Activated CD4-positive, alpha-beta T cell treated with anti-CD3 and anti-CD28 coated beads, Interleukin-2, amount 50 U/mL, for 4 hours (primary cell): ENCODE measurements around the gene KRTAP1-5.
"Not testable (repeated sequence)": the region's sequence is repeated elsewhere in the genome, so short reads cannot be mapped to it uniquely, and the experiment has no call there.

Experiments
- DNase-seq, 2 experiments: peaks; one replicate each; pipeline ENCODE4 v3.0.0-alpha.2; 2020

Gene KRTAP1-5

DNA sequence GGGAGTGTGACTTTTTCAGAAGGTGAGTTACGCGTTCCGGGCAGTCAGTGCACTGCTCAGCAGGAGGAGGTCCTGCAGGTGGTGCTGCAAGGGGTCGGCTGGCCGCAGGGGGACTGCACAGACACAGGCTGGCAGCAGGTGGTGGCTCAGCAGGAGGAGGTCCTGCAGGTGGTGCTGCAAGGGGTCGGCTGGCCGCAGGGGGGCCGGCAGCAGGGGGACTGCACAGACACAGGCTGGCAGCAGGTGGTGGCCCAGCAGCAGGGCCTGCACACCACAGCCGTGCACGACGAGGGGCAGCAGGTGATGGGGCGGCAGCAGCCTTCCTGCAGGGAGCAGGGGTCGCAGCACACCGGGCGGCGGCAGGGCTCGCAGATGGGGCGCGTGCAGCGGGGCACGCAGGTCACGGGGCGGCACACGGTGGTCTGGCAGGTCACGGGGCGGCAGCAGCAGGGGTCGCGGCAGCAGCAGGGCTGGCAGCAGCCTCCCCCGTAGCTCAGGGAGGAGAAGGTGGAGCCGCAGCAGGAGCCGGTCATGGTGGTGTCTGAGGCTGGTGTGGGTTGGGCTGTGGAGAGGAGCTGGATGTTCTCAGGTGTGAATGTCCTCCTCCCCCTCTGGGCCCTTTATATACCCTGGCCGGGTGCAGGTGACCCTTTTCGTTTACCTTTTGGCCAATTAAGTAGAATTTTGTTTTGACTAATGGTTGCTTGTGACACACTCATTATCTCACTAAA, 19.9 kb upstream of the KRTAP1-5 start, which contains the start of gene KRTAP2-1:
TSS of gene KRTAP2-1 (minus strand) at position 582 of the 731 bp plus-strand sequence. CDS start at position 533, 49 bp downstream.
- DNase-seq, result not testable (repeated sequence)

DNA sequence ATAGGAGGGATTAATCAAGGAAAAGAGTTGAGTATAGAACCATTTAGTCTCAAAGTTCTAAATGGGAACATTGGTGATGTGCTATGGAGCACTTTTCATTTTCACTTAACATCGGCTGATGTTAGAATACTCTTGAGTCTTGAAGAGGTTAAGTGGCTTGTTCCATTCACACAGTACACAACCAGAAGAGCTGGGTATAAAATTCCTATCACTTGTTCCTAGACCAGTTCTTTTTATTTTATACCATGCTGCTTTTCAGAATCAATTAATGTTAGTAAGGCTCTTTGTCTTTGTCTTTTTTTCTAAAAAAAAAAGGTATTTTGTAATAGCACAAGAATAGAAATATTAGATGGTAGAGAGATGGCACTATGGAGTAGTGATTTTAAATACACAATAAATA, 15.9 kb upstream of the KRTAP1-5 start:
- no peak for DNase-seq

DNA sequence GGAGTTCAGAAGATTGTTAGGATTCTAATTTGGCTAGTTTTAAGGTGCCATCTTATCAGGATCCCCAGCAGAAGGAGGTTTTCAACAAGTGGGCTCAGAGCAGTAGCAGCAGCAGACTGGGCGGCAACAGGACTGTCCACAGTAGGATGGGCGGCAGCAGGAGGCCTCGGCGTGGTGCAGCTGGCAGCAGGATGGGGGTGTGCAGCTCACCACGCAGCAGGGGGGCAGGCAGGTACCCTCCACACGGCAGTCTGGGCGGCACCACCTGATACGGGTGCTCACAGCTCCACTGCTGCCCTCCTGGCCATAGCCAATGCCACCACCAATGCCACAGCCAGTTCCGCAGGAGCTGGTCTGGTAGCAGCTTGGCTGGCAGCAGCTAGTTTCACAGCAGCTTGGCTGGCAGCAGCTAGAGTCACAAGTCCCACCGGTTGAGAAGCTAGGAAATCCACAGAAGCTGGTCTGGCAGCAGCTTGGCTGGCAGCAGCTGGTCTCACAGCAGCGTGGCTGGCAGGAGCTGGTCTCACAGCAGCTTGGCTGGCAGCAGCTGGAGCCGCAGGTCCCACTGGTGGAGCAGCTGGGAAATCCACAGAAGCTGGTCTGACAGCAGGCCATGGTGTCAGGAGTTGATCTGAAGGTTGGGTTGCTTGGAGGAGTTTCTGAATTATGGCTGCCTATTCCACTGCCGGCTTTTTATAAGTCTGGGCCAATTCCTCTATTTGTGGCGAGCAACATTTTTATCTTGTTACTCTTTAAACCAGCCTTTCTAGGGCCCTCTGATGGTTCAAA, 14.0 kb upstream of the KRTAP1-5 start, which contains the start of gene KRTAP1-1:
TSS of gene KRTAP1-1 (minus strand) at position 668 of the 789 bp plus-strand sequence. CDS start at position 615, 53 bp downstream.
- DNase-seq, result not testable (repeated sequence)

DNA sequence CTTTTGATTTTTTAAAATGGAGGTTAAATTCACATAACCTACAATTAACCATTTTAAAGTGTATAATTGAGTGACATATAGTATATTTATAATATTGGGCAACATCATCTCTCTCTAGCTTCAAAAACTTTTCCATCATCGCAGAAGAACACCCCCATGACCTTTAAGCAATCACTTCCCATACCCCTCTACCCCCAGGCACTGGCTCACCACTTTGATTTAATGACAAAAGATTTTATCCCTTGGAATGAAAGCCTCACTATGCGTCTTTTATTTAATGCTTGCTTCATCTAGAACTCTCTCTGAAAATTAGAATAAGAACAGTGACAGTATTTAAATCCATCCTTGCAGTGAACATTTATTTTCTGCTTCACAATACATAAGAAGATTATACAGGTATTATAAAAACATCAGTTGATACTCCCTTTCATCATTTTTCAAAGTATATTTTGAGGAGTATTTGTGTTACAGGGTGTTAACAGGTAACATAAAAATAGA, 10.9 kb upstream of the KRTAP1-5 start:
- DNase-seq, result no peak

DNA sequence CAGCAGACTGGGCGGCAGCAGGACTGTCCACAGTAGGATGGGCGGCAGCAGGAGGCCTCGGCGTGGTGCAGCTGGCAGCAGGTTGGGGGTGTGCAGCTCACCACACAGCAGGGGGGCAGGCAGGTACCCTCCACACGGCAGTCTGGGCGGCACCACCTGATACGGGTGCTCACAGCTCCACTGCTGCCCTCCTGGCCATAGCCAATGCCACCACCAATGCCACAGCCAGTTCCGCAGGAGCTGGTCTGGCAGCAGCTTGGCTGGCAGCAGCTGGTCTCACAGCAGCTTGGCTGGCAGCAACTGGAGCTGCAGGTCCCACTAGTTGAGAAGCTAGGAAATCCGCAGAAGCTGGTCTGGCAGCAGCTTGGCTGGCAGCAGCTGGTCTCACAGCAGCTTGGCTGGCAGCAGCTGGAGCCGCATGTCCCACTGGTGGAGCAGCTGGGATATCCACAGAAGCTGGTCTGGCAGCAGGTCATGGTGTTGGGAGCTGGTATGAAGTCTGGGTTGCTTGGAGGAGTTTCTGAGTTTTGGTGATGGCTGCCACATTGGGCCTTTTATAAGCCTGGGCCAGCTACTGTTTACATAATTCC, 7.4 kb upstream of the KRTAP1-5 start, which contains the start of gene KRTAP1-3:
TSS of gene KRTAP1-3 (minus strand) at position 529 of the 590 bp plus-strand sequence. CDS start at position 476, 53 bp downstream.
- DNase-seq, result not testable (repeated sequence)

DNA sequence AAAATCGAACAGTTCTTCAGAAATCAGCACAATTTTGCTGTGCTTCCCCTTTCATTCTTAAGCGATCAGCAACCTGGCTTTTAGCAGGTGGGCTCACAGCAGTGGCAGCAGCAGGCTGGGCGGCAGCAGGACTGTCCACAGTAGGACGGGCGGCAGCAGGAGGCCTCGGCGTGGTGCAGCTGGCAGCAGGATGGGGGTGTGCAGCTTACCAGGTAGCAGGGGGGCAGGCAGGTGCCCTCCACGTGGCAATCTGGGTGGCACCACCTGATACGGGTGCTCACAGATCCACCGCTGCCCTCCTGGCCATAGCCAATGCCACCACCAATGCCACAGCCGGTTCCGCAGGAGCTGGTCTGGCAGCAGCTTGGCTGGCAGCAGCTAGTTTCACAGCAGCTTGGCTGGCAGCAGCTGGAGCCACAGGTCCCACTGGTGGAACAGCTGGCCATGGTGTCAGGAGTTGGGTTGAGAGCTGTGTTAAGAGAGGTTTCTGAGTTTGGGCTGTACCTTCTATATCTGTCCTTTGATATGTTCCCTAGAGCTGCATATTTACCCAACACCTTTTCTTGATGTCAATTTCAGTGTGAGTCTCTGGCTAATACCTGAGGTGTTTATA, 2.7 kb upstream of the KRTAP1-5 start, which contains the start of gene KRTAP1-4:
TSS of gene KRTAP1-4 (minus strand) at position 563 of the 613 bp plus-strand sequence. CDS start at position 446, 117 bp downstream.
- DNase-seq, result no peak

DNA sequence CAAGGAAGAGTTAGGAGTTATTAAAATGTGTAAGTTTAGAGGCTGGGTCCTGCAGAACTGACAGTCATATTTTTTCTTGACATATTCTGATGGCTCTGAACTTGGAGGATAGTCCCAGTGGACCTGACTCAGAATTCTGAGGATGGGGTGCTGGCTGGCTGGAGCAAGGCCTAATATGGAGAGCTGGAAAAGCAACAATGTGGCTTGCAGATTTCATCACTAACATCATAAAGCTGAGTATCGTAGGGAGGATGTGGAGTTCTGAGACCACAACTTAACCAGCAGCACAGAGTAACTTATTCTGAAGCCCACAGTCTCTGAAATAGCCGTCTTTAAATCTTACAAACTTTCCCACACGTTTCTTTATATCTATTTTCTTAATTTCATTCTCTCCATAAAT, 2.3 kb downstream of the KRTAP1-5 start:
- DNase-seq, result no peak

DNA sequence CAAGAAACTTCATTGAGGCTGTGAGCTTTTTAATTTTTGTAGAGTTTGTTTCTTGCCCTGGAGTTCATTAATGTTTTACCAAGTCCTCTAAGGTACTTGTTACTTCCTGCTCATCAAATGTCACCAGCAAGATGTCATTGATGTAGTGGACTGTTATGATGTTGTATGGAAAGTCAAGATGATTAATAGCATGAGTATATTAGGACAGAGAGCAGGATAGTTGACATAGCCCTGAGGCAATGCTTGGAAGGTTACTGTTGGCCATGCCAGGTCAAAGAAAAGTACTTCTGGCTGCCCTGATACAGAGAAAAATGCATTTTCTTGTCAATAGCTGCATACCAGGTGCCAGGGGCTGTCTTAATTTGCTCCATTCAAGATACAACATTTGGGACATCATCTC, 6.7 kb downstream of the KRTAP1-5 start:
- DNase-seq, result no peak

DNA sequence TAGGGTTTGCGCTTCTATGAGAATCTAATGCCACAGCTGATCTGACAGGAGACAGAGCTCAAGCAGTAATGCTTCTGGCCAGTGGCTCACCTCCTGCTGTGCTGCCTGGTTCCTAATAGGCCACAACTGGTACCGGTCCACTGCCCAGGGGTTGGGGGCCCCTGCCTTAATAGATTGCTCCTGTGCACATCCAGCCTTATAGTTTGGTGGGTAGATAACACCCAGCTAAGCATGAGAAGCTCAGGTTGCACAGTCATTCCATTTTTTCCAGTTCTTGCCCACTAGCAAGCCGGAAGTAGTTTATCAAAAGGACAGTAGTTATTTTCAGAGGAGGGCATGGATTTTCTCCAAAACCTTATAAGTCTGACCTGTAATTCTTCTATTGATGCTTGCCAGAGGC, 7.6 kb downstream of the KRTAP1-5 start:
- no peak for DNase-seq

DNA sequence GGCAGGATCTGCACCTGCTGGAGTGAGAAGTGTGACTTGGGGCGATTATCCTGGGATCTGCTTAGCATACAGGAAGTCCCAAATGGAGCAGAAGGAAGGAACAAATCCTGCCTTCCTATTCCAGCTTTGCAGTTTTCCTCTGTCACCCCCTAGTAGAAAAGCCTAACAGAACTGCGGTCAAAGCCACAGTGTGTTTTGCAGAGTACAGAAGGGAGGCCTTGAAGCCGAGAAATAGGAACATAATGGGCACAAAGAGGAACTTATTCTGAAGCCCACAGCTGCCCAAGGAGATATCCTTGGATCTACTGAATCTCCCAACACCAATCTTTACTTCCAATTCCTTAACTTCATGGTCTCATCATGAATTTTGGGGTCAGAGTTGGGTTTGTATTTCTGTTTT, 8.5 kb downstream of the KRTAP1-5 start:
- no peak for DNase-seq

DNA sequence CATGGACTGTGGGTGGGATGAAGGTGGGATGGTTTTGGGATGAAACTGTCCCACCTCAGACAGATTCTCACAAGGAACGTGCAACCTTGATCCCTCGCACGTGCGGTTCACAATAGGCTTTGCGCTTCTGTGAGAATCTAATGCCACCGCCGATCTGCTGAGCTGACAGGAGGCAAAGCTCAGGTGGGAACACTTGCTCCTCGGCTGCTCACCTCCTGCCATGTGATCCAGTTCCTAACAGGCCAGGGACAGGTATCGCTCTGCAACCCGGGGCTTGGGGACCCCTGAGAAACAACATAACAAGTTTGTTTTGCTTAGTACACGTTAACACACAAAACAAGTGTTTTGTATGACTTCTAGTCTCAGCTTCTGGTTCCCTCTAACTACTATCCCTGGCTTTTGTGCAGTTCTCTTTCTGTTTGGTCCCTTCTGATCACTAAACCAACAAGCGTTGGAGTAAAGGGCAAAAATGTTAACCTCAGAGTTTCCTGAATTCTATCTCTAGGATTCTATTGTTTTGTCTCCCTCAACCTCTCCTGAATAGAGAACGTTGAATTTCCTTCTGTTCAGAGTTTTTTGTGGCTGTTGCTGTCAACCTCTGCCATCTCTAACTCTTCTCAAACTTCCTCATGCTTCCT, 10.3 kb downstream of the KRTAP1-5 start:
- no peak for DNase-seq

DNA sequence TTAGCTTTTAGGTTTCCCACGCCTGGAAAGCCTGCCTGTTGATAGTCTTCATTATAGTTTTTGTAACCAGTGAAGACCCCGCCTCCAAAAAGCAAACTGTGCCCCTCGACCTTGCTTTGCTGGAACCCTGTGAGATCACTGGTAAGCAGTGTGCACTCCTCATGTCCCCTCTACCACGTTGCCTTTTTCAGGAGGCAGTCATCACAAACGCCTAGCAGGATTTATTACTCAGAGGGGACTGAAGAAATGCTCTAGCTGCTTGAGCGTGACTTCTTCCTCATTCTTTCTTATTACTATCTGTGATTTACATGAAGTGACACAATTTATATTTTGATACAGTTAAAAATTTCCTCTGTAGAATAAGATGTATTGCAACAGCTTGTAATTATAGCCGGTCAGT, 11.6 kb downstream of the KRTAP1-5 start:
- DNase-seq, result no peak

DNA sequence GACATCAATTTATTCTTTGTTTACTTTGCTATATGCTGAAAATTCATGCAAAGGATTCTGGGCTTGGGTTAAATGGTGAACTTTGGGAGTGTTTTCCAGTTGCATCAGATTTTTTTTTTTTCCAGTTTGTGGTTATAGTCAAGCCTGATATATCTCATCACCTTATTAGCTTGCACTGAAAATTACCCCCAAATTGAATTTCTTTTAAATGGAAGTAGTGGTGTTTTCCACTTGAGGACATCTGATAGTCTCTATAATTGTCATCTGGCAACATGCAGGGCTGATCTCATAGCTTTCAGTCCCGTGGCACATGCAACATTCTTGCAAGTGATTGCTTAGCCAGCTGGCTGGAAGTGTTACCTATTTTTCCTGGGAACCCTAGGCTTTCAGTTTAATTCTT, 13.4 kb downstream of the KRTAP1-5 start:
- DNase-seq, result no peak

DNA sequence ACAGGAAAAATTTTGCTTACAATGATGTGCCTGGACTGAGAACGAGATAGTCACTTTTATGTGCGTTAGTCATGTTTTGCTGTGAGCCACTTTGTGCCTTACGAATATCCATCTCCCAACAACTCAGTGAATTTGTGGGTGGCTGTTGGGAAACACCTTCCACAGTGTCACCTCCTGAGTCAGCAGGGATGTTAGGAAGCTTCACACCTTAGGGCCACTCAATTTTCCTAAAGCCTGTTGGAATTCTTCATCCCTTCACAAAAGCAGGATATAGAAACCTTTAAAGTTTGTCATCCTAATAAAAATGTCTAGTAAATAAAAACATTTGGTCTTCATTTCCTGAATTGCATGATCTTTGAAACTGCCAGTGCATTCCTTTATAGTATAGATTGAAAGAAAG, 13.8 kb downstream of the KRTAP1-5 start:
- no peak for DNase-seq

DNA sequence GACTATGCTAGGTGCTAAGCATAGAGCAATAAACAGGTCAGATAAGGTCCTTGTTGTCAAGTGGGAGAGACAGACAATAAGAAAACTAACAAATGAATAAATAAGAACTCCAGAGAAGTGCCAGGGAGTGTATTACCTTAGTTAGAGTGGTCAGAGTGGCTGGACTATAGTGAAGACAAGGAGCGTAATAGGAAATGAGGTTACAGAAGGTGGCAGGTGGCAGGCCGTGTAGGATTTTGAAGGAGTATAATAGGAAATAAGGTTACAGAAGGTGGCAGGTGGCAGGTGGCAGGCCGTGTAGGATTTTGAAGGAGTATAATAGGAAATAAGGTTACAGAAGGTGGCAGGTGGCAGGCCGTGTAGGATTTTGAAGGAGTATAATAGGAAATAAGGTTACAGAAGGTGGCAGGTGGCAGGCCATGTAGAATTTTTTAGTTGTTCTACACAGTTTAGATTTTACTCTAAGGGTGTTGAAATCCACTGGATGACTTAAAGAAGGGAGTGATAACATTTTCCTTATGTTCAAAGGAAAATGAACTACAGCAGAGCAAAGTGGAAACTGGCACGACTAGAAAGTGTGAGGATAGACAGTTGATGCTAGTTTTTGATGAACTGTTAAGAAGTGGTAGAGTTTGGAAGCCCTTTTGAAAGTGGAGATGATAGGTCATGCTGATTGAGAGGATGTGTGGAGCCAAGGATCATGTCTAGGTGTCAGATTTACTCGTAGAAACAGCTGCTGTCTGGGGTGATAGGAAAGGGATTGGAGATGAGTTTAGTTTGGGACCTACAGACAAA, 14.5 kb downstream of the KRTAP1-5 start:
- no peak for DNase-seq

DNA sequence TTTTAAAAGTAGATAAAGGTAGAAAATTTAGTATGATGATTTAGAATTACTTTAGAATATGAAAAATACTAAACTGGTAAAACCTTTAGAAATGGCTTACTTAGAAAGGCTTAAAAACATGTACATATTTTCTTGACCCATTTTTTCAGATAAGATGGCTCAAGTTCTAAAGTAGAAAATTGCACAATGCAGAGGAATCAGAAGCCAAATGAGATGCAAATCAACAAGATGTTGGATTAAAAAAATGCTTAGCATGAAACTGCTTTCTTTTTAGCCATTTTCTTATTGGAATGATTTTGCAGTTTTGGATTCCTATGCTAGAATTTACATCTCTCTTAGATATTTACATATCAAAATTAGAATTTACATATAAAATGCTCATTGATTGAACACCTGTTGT, 16.6 kb downstream of the KRTAP1-5 start:
- DNase-seq, result no peak

DNA sequence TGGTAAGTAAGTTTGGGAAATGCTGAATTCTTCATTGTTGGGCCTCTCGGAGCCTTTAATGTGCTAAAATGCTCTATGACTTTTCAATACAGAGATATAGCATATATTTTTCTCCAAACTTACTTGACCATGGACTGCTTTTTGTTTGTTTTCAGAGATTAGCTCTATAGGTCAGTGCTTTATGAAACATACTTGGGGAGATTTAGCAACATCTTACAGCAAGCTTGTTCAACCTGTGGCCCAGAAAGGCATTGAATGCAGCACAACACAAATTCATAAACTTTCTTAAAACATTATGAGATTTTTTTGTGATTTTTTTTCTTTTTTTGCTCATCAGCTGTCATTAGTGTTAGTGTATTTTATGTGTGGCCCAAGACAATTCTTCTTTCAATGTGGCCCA, 17.1 kb downstream of the KRTAP1-5 start:
- DNase-seq, result no peak

DNA sequence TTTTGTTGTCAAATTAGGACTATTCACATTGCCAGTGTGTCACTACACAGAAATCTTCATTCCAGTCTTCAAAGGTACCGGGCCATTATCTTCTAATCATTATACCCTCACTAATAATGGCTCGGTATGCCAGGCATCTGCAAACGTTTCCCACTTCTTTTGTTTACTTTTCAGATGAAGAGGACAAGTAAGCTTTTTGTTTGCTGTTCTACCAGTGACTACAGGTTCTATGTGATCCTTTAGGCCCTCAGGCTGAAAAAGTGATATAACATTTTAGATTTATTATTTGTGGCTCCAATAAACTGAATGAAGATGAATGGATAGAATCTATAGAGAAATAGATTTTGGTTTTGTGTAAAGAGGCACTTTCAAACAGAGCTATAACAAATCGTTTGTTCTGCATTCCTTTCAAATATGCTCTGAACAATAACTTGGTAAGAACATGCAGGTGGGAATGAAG, 17.7 kb downstream of the KRTAP1-5 start:
- DNase-seq, result no peak

DNA sequence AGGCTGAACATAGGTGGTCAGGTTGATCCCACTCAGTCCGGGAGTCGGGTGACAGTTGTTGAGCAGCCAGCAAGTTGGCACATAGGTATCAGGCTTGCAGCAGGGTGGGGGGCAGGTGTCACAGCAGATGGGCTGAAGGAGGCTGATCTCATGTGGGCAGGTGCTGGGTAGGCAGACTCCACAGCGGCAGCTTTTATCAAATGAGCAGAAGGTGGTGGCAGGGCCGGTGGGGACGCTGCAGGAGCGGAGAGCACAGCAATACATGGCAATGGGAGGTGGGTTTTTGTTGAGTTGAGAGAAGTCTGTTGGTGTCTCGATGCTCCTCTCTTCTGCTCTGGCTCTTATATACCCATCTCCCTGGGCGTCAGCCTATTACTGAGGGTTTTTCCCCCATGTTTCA, 18.2 kb downstream of the KRTAP1-5 start, which contains the start of gene KRTAP3-1:
TSS of gene KRTAP3-1 (minus strand) at position 318 of the 400 bp plus-strand sequence. CDS start at position 264, 54 bp downstream.
- no peak for DNase-seq

DNA sequence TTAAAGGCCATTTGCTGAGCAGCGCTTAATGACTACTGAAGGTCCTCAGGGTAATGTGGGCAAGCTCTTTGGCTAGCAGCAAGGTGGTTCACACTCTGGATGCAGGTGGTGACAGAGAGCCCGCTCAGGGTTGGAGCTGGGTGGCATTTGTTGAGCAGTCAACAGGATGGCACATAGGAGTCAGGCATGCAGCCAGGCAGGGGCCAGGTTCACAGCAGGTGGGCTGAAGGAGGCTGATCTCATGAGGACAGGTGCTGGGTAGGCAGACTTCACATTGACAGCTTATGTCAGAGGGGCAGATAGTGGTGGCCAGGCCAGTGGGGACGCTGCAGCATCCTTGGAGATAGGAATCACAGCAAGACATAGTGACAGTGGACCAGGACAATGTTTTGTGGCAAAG, 22.6 kb downstream of the KRTAP1-5 start:
- no peak for DNase-seq

DNA sequence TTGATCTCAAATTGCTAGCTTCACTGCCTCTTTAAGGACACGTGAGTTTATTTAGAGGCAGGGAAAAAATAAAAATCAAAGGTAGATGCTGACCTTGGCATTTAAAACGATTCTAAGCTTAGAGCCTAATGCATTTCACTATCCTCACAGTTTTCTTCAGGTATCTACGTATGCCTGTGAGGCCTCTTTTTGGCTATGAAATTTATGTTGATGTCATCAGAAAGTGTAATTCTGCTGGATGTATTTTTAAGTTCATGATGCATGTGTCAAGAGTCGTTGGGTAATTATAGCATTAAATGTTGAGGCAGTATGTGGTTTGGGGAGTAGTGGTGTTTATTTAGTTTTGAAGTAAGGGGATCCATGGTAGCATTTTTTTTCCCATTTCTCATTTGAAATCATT, 23.1 kb downstream of the KRTAP1-5 start:
- DNase-seq, result no peak
